Loucy (cell line): Measurements from ENCODE around the gene CLTA.
"Not testable (repeated sequence)": the region's sequence is repeated elsewhere in the genome, so short reads cannot be mapped to it uniquely, and the experiment has no call there.

Experiments used
- EZH2phosphoT487 ChIP-seq: fragments of 200-600 bp; IDR thresholded peaks from 2 replicates; pipeline ENCODE4 v1.6.1; 2018; ENCODE audit warnings: antibody characterized with exemption, mild to moderate bottlenecking, moderate library complexity, borderline replicate concordance
- TF ChIP-seq, protein P1 (sequence below): fragments of 200-600 bp; sonication (generic); conservative IDR thresholded peaks from 2 replicates; pipeline ENCODE4 v1.5.1; 2014; ENCODE audit warnings: mild to moderate bottlenecking, antibody characterized with exemption, low read length

- TF ChIP-seq EZH2phosphoT487: not testable (repeated sequence)
- TF ChIP-seq, protein P1, sequence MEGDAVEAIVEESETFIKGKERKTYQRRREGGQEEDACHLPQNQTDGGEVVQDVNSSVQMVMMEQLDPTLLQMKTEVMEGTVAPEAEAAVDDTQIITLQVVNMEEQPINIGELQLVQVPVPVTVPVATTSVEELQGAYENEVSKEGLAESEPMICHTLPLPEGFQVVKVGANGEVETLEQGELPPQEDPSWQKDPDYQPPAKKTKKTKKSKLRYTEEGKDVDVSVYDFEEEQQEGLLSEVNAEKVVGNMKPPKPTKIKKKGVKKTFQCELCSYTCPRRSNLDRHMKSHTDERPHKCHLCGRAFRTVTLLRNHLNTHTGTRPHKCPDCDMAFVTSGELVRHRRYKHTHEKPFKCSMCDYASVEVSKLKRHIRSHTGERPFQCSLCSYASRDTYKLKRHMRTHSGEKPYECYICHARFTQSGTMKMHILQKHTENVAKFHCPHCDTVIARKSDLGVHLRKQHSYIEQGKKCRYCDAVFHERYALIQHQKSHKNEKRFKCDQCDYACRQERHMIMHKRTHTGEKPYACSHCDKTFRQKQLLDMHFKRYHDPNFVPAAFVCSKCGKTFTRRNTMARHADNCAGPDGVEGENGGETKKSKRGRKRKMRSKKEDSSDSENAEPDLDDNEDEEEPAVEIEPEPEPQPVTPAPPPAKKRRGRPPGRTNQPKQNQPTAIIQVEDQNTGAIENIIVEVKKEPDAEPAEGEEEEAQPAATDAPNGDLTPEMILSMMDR: not testable (repeated sequence)
Measured at GRCh38 chr9:36239205-36239604, 48.5 kb downstream of the CLTA start.
